ENCODE data around the gene C17orf113. TPM values are rescaled to one million over a fixed set of nuclear protein-coding genes. Genes with fewer than 3 reads are reported as not detected.
A peak's percentile ranks its signal among the peaks of the same experiment; 100 is the strongest.

C17orf113 gene
- total RNA-seq, 2 donors from 2014 or later: 0.65 to 0.85 TPM

DNA sequence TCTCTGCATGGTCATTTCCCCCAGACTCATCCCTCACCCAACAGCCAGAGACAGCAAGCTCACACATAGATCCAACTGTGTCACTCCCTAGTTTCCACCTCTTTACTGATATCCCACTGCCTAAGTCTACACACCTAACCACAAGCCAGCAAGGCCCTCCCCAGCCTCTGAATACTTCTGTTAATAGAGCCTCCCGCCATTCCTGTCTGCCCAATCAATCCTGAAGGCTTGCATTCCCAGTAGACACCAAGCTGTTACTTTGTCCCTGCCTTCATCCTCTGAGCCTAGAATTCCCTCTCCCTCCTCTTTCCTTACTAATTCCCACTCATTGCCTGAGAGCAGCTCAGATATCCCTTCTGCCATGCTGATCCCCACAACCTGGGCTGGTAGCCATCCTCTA lies 4.7 kb downstream of the C17orf113 start:
- H3K36me3 Mint-ChIP-seq (ENCODE audit: low read depth): no peaks in the 10 kb centered on the region
- ATAC-seq: no peak
- peaks cover 7% of the 10 kb centered on the region for H3K4me1 Mint-ChIP-seq
- no peak overlapping the region for H3K27ac Mint-ChIP-seq
- H3K9me3 ChIP-seq (ENCODE audit: control insufficient read depth, low read length, poor library complexity, severe bottlenecking): no peaks in the 10 kb centered on the region
- H3K27me3 Mint-ChIP-seq: no peaks in the 10 kb centered on the region
- H3K4me3 Mint-ChIP-seq: no peak overlapping the region
- no peak for DNase-seq

DNA sequence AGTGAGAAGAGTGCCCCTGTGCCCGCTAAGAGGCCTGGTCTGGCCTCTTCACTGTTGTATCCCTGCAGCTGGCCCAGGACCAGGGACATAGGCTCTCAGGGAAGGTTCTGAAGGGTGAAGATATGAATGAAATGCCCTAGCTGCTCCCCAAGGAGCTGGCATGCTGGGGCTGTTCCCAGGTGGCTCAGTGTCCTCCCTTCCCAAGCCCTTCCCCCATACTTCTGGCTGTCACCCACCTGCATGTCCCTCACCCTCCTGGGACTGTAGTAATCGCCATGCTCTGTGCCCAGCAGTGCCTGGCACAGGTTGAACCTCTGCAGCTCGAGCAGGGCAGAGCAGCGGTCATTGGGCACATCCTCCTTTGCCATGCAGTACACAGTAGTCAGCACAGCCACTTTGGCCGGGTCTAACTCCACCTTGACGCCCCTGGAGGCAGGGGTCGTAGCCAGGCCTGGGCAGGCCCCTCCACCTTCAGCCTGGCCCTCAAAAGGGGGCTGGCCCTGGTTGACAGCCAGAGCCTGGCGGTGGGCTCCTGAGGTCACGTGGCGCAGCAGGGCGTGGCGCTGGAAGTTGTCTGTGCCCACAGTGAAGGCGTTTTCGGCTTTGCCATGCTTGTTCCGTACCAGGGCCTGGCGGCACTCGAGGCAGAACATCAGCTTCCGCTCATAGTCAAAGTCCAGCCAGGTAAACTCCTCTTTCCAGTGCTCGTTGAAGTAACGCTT lies 7.6 kb downstream of the C17orf113 start:
- no peak overlapping the region for H3K27ac Mint-ChIP-seq
- no peak overlapping the region for H3K4me3 Mint-ChIP-seq
- no peaks in the 10 kb centered on the region for H3K9me3 ChIP-seq (ENCODE audit: control insufficient read depth, low read length, poor library complexity, severe bottlenecking)
- no peaks in the 10 kb centered on the region for H3K27me3 Mint-ChIP-seq
- DNase-seq (no peak), ATAC-seq (no peak)
- H3K36me3 Mint-ChIP-seq (ENCODE audit: low read depth): no peaks in the 10 kb centered on the region
- peaks cover 2% of the 10 kb centered on the region for H3K4me1 Mint-ChIP-seq

DNA sequence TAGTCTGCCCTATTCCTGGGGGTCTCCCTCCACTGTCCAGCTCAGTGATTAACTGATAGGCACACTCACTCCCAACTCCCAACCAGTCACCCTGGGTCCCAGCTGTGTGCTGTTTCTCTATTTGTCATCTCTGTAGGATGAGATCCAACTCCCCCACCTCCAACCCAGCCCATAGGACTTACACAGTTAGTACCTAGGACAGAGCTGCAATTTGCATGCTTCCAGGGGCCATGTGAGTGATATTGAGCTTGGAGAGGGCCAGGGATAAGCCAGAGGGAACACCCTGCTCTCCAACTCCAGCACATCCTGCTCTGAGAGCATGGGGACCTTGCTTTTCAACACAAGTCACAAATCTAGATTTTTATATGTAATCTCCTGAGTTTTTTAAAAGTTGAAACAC lies 8.8 kb downstream of the C17orf113 start:
- no peaks in the 10 kb centered on the region for H3K36me3 Mint-ChIP-seq (ENCODE audit: low read depth)
- no peak overlapping the region for H3K4me3 Mint-ChIP-seq

GRCh38 chr17:42040818-42041217 lies 9.6 kb downstream of the C17orf113 start:
- peaks cover 9% of the 10 kb centered on the region for H3K27me3 Mint-ChIP-seq
- H3K4me1 Mint-ChIP-seq: peaks cover under 1% of the 10 kb centered on the region
- ATAC-seq (no peak), DNase-seq (no peak)
- no peaks in the 10 kb centered on the region for H3K36me3 Mint-ChIP-seq (ENCODE audit: low read depth)
- no peak overlapping the region for H3K27ac Mint-ChIP-seq
- H3K9me3 ChIP-seq (ENCODE audit: control insufficient read depth, low read length, poor library complexity, severe bottlenecking): no peaks in the 10 kb centered on the region
- no peak overlapping the region for H3K4me3 Mint-ChIP-seq

More for the DNA sequence above, 8.8 kb downstream of the C17orf113 start:
- peaks cover 7% of the 10 kb centered on the region for H3K27me3 Mint-ChIP-seq
- ATAC-seq (no peak), DNase-seq (no peak)
- H3K9me3 ChIP-seq (ENCODE audit: control insufficient read depth, low read length, poor library complexity, severe bottlenecking): no peaks in the 10 kb centered on the region
- no peak overlapping the region for H3K27ac Mint-ChIP-seq
- H3K4me1 Mint-ChIP-seq: peaks cover 2% of the 10 kb centered on the region

DNA sequence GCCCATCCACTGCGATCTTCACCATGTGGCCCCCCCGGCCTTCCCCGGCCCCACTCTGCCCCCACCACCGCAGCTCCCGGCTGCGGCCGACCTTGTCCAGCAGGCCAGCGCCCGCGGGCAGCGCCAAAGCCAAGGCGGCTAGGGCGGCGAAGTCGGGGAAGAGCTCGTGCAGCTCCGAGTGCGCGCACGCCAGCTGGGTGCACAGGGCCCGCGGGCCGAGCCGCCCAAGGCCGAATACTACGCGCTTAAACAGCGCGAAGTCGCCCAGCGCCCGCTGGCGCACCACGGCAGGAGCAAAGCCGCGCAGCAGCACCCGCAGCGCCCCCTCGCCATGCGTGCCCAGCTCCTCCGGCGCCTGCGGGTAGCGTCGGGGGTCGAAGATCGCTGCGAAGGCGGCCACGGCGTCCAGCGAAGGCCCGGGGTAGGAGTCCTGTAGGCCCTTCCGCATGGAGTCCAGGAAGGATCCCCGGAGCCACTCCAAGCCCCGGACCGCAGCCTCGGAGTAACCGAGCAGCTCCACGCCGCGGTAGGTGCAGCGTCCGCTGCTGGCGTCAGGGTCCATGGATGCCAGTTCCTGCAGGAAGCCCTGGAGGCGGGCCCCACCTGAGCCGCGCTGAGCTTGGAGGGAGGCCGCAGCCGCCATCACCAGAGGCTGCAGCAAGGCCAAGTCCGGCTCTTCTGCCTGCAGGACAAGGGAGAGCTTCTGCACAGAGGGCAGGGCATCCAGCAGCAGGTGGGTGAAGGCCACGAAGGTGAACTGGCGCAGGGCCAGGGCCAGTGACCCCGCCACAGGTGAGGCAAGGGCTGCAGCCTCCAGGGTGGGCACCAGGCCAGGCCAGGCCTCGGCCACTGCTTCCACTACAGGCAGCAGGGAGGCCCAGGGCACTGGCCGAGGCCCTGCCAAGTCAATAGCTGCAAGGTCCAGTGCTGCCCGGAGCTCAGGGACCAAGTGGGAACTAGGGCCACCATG lies 10.3 kb downstream of the C17orf113 start:
- Mint-ChIP-seq H3K27me3 (peaks cover 9% of the 10 kb centered on the region), H3K36me3 (ENCODE audit: low read depth) (no peaks in the 10 kb centered on the region), H3K4me1 (no peaks in the 10 kb centered on the region), H3K27ac (no peak overlapping the region), H3K4me3 (peak overlapping the region; percentile 43)
- no peaks in the 10 kb centered on the region for H3K9me3 ChIP-seq (ENCODE audit: control insufficient read depth, low read length, poor library complexity, severe bottlenecking)
- DNase-seq (no peak), ATAC-seq (no peak)

DNA sequence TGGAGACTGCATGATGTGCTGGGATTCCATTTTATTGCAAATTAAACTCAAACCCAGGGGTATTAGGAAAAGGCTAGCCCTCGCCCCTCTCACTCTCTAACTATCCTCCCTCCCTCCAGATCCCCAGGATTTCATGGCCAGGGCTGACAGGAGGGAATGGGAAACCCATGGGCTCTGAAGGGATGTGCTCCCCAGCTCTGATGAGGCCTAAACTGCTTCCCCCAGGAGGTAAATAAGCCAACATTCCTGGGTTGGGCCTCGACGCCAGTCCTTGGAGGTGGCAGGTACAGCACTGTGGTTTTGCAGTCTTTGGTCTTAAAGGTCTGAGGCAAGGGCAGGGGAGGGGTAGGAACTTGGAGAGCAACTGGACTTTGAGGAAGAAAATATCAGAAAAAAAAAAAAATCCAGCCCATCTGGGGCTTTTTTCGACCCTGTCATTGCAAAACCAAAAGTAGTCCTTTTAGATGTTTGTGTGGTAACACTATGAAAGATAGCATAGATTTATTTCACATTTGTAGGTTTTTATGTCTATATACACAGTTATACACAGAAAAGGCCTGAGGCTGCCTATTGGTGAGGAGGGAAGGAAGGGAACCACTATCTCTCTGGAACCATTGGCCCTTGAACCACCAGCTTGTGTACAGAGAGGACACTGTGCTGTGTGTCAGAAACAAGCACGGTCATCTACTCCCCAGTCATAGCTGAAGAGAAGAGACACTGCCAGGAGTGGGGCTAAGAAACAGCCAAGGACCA lies 12.0 kb downstream of the C17orf113 start:
- ATAC-seq: no peak
- no peaks in the 10 kb centered on the region for H3K9me3 ChIP-seq (ENCODE audit: control insufficient read depth, low read length, poor library complexity, severe bottlenecking)
- Mint-ChIP-seq H3K4me1 (peaks cover 5% of the 10 kb centered on the region), H3K27me3 (peaks cover 18% of the 10 kb centered on the region), H3K27ac (no peak overlapping the region), H3K36me3 (ENCODE audit: low read depth) (no peaks in the 10 kb centered on the region), H3K4me3 (no peak overlapping the region)
- DNase-seq: no peak

GRCh38 chr17:42034059-42034458 lies 16.3 kb downstream of the C17orf113 start:
- H3K9me3 ChIP-seq (ENCODE audit: control insufficient read depth, low read length, poor library complexity, severe bottlenecking): no peaks in the 10 kb centered on the region
- Mint-ChIP-seq H3K27me3 (peaks cover 18% of the 10 kb centered on the region), H3K4me3 (no peak overlapping the region), H3K27ac (no peak overlapping the region), H3K4me1 (peaks cover 5% of the 10 kb centered on the region), H3K36me3 (ENCODE audit: low read depth) (no peaks in the 10 kb centered on the region)
- DNase-seq (no peak), ATAC-seq (no peak)

DNA sequence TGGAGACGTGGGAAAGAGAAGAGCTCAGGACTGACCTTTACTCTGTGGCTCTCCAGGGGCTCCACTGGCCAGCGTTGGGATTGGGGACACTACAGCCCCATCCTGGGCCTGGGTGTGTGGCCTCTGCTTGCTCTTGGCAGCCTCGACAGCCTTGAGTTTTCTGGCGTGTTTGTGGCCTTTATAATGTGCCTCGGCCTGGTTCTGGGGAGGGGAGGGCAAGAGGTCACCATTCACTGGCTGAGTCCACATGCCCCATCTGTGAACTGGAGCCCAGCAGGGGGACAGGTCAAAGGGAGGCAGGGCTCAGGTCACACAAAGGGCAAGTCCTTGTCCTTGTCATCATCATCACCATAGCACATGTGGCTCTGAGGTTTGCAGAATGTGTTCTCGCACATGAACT lies 18.8 kb downstream of the C17orf113 start:
- Mint-ChIP-seq H3K27me3 (peaks cover 18% of the 10 kb centered on the region), H3K4me1 (peaks cover 5% of the 10 kb centered on the region), H3K36me3 (ENCODE audit: low read depth) (no peaks in the 10 kb centered on the region), H3K27ac (no peak overlapping the region), H3K4me3 (no peak overlapping the region)
- H3K9me3 ChIP-seq (ENCODE audit: control insufficient read depth, low read length, poor library complexity, severe bottlenecking): no peaks in the 10 kb centered on the region
- no peak for ATAC-seq
- DNase-seq: no peak

- H3K27ac Mint-ChIP-seq: peak overlapping the region; percentile 75
- peaks cover 8% of the 10 kb centered on the region for H3K4me1 Mint-ChIP-seq
- H3K4me3 Mint-ChIP-seq: no peak overlapping the region
- peaks cover 2% of the 10 kb centered on the region for H3K36me3 Mint-ChIP-seq (ENCODE audit: low read depth)
- peaks cover 10% of the 10 kb centered on the region for H3K27me3 Mint-ChIP-seq
- no peak for ATAC-seq
- DNase-seq: no peak
- no peaks in the 10 kb centered on the region for H3K9me3 ChIP-seq (ENCODE audit: control insufficient read depth, low read length, poor library complexity, severe bottlenecking)
Observed at GRCh38 chr17:42028791-42029127, 21.6 kb downstream of the C17orf113 start.

DNA sequence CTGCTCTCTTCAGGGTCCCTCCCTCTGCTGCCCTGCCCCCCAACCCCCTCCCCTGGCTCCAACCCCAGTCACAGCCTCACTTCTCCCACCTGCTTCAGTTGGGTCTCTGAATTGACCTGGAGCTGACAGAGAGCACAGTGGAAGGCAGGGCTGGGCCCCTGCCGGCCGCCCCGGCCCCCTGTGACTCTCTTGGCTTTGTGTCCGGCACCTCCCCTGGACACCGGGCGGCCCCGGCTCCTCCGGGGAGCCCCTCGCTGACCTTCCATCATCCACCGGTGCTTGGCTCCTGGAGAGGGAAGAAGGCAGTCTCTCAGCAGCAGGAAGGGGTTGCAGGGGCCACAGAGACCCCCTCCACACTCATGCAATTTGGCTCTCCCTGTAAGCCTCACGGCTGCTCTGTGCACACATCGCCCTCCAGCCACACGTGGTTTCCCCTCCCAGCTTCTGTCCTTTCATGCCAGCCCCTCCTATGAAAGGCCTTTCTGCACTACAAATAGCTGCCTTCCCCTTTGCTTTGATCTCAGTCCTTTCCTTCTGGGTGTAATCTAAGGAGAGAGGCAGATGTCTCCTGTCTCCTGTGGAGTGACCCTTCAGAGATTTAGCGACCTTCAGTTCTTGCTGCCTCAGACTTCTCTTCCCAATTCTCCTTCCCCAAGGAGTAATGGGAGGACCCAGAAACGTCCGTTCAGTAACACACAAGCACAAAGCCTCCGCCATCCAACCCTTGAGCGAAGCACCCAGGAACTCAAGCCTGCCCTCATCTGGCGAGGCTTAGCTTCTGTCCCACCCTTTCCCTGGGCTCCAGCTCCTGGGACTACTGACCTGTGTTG lies 22.2 kb downstream of the C17orf113 start:
- peak overlapping the region; percentile 75 for H3K27ac Mint-ChIP-seq
- H3K27me3 Mint-ChIP-seq: peaks cover 8% of the 10 kb centered on the region

DNA sequence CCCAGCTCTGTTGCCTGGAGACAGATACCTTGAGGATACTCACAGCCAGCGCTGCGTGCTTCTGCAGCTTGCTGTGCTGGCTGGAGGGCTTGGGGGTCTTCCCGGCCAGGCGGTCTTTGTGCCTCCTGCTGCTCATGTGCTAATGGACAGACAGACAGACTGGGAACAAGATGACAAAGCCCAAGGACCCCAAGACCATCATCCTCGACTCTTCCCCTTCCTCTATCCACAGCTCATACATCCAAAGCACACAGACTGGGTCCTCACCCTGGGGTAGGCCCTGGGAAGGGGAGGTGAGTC lies 22.9 kb downstream of the C17orf113 start:
- no peak overlapping the region for H3K4me3 Mint-ChIP-seq
- H3K27ac Mint-ChIP-seq: no peak overlapping the region
- peaks cover 8% of the 10 kb centered on the region for H3K27me3 Mint-ChIP-seq
- no peak for DNase-seq
- no peak for ATAC-seq
- H3K36me3 Mint-ChIP-seq (ENCODE audit: low read depth): peaks cover 2% of the 10 kb centered on the region
- H3K4me1 Mint-ChIP-seq: peaks cover 7% of the 10 kb centered on the region
- H3K9me3 ChIP-seq (ENCODE audit: control insufficient read depth, low read length, poor library complexity, severe bottlenecking): no peaks in the 10 kb centered on the region

More for the DNA sequence above, 22.2 kb downstream of the C17orf113 start:
- H3K36me3 Mint-ChIP-seq (ENCODE audit: low read depth): peaks cover 2% of the 10 kb centered on the region
- DNase-seq (no peak), ATAC-seq (no peak)
- no peaks in the 10 kb centered on the region for H3K9me3 ChIP-seq (ENCODE audit: control insufficient read depth, low read length, poor library complexity, severe bottlenecking)
- H3K4me3 Mint-ChIP-seq: no peak overlapping the region
- peaks cover 7% of the 10 kb centered on the region for H3K4me1 Mint-ChIP-seq

GRCh38 chr17:42026857-42027589 lies 23.4 kb downstream of the C17orf113 start:
- Mint-ChIP-seq H3K27me3 (peaks cover 8% of the 10 kb centered on the region), H3K27ac (no peak overlapping the region), H3K4me3 (no peak overlapping the region), H3K4me1 (peaks cover 12% of the 10 kb centered on the region), H3K36me3 (ENCODE audit: low read depth) (peaks cover 6% of the 10 kb centered on the region)
- DNase-seq (no peak), ATAC-seq (no peak)
- H3K9me3 ChIP-seq (ENCODE audit: control insufficient read depth, low read length, poor library complexity, severe bottlenecking): no peaks in the 10 kb centered on the region

All from T-helper 17 cell (primary cell).